OCI-LY3 (cell line): ENCODE results near the gene EPHB4.

Experiments used
- H2AFZ ChIP-seq: fragments of 200-600, 300-600 bp; shearing (Covaris generic); 2 replicates; pipeline ENCODE4 v1.6.0; 2014; ENCODE audit warnings: antibody characterized with exemption, low read depth, low read length
- H3K27ac ChIP-seq: fragments of 200-600, 300-600 bp; sonication (generic); 2 replicates; pipeline ENCODE4 v1.5.1; 2014; ENCODE audit warnings: mild to moderate bottlenecking, low read length, moderate library complexity, mixed read lengths
- H3K27me3 ChIP-seq: fragments of 200-600, 300-600 bp; sonication (generic); 2 replicates; pipeline ENCODE4 v1.6.1; 2014; ENCODE audit warnings: low read depth, low read length, mixed read lengths
- H3K36me3 ChIP-seq: fragments of 200-600, 300-600 bp; sonication (generic); replicated peaks from 2 replicates; pipeline ENCODE3; 2014; ENCODE audit warnings: low read depth, low read length, mixed read lengths
- H3K4me1 ChIP-seq: fragments of 300-600, 200-600 bp; sonication (generic); 2 replicates; pipeline ENCODE4 v1.6.1; 2014; ENCODE audit warnings: low read length, mixed read lengths
- H3K4me2 ChIP-seq: fragments of 200-600, 300-600 bp; sonication (generic); 2 replicates; pipeline ENCODE4 v1.6.1; 2014; ENCODE audit warnings: low read length, mixed read lengths
- H3K4me3 ChIP-seq: fragments of 300-600, 200-600 bp; sonication (generic); 2 replicates; pipeline ENCODE4 v1.5.1; 2014; ENCODE audit warnings: antibody characterized with exemption, mild to moderate bottlenecking, low read length, moderate library complexity
- H3K79me2 ChIP-seq: fragments of 300-600, 200-600 bp; shearing (Covaris generic); 2 replicates; pipeline ENCODE4 v1.6.1; 2014; ENCODE audit warnings: mild to moderate bottlenecking, low read length, mixed read lengths
- H3K9ac ChIP-seq: fragments of 300-600, 200-600 bp; shearing (Covaris generic); 2 replicates; pipeline ENCODE4 v1.6.0; 2014; ENCODE audit warnings: mild to moderate bottlenecking, low read length, moderate library complexity
- H3K9me3 ChIP-seq: fragments of 200-600, 300-600 bp; shearing (Covaris generic); 2 replicates; pipeline ENCODE4 v1.6.1; 2014; ENCODE audit warnings: low read length, mixed read lengths; ENCODE audit not compliant: insufficient read depth
- H4K20me1 ChIP-seq: fragments of 200-600, 300-600 bp; sonication (generic); 2 replicates; pipeline ENCODE4 v1.6.1; 2016; ENCODE audit warnings: low read length, mixed read lengths; ENCODE audit not compliant: insufficient read depth
- CTCF ChIP-seq: fragments of 200-600, 300-600 bp; sonication (generic); IDR thresholded peaks from 2 replicates; pipeline ENCODE4 v1.5.1; 2014; ENCODE audit warnings: antibody characterized with exemption, low read length, low read depth
- EZH2phosphoT487 ChIP-seq: fragments of 200-600 bp; shearing (Covaris generic); IDR thresholded peaks from 2 replicates; pipeline ENCODE4 v1.6.1; 2018; ENCODE audit warnings: antibody characterized with exemption, mixed run types, low read depth

The EPHB4 gene

GRCh38 chr7:100753750-100754149, 73.6 kb downstream of the EPHB4 start:
- Histone ChIP-seq H2AFZ (no peak overlapping the region), H3K27ac (no peak overlapping the region), H3K79me2 (no peaks in the 10 kb centered on the region), H3K9ac (no peak overlapping the region), H4K20me1 (no peaks in the 10 kb centered on the region), H3K4me2 (no peak overlapping the region), H3K4me3 (no peak overlapping the region), H3K4me1 (no peaks in the 10 kb centered on the region), H3K27me3 (peaks cover 17% of the 10 kb centered on the region), H3K36me3 (no peaks in the 10 kb centered on the region), H3K9me3 (no peaks in the 10 kb centered on the region)
- TF ChIP-seq CTCF: no peak
- TF ChIP-seq EZH2phosphoT487: no peak

- no peak overlapping the region for H2AFZ ChIP-seq
- no peak overlapping the region for H3K4me3 ChIP-seq
- H3K4me2 ChIP-seq: no peak overlapping the region
- no peaks in the 10 kb centered on the region for H3K36me3 ChIP-seq
- H3K9ac ChIP-seq: no peak overlapping the region
- no peaks in the 10 kb centered on the region for H3K9me3 ChIP-seq
- no peaks in the 10 kb centered on the region for H4K20me1 ChIP-seq
- no peaks in the 10 kb centered on the region for H3K79me2 ChIP-seq
- H3K27me3 ChIP-seq: peaks cover 17% of the 10 kb centered on the region
- no peaks in the 10 kb centered on the region for H3K4me1 ChIP-seq
- H3K27ac ChIP-seq: no peak overlapping the region
- no peak for TF ChIP-seq EZH2phosphoT487
- no peak for TF ChIP-seq CTCF
These were observed 74.3 kb downstream of the EPHB4 start for GRCh38 chr7:100752994-100753393.
